K562 (cell line): ENCODE data around the gene SYTL2. TPM values are rescaled to one million over a fixed set of nuclear protein-coding genes. Genes with fewer than 3 reads are reported as not detected.

Experiments
- FOXK2 ChIP-seq, 2 experiments: fragments of 450-650 bp; IDR thresholded peaks in 1 of 2; conservative IDR thresholded peaks in 1 of 2; 2 replicates each; pipeline ENCODE4 v1.6.1; 2016; ENCODE audit warnings: low read depth in 2 of 2, mild to moderate bottlenecking in 1 of 2
- HCFC1 ChIP-seq: IDR thresholded peaks from 2 replicates; pipeline ENCODE4 v1.6.1; 2012; ENCODE audit warnings: low read depth, low read length, improper control_type of control experiment
- HMGN3 ChIP-seq: IDR thresholded peaks from 2 replicates; pipeline ENCODE4 v1.6.1; 2011; ENCODE audit warnings: borderline replicate concordance, low read depth, mild to moderate bottlenecking, mixed read lengths, low read length; ENCODE audit not compliant: insufficient read length; ENCODE audit errors: extremely low read depth
- NFRKB ChIP-seq: fragments of 450-650 bp; IDR thresholded peaks from 2 replicates; pipeline ENCODE4 v1.6.1; 2016; ENCODE audit warnings: low read depth
- POLR2AphosphoS2 ChIP-seq: IDR thresholded peaks from 2 replicates; pipeline ENCODE4 v1.6.1; 2012; ENCODE audit warnings: low read length, improper control_type of control experiment
- POLR2G ChIP-seq: fragments of 200-400 bp; formaldehyde crosslinking; IDR thresholded peaks from 2 replicates; pipeline ENCODE4 v1.6.1; 2017; ENCODE audit warnings: low read depth, mild to moderate bottlenecking, antibody characterized with exemption, low read length, moderate library complexity
- RAD51 ChIP-seq: fragments of 450-650 bp; IDR thresholded peaks from 2 replicates; pipeline ENCODE4 v1.7.1; 2016; ENCODE audit warnings: low read depth, mild to moderate bottlenecking, borderline replicate concordance
- RB1 ChIP-seq: fragments of 450-650 bp; IDR thresholded peaks from 2 replicates; pipeline ENCODE4 v1.6.1; 2017; ENCODE audit warnings: low read depth, mild to moderate bottlenecking
- RFX7 ChIP-seq: fragments of 250-450 bp; sonication (Bioruptor Pico); IDR thresholded peaks from 2 replicates; pipeline ENCODE4 v1.5.1; 2021; ENCODE audit warnings: mild to moderate bottlenecking
- SMAD4 ChIP-seq: fragments of 250-450 bp; sonication (Bioruptor Pico); conservative IDR thresholded peaks from 2 replicates; pipeline ENCODE4 v1.8.0; 2021; ENCODE audit warnings: inconsistent platforms, mild to moderate bottlenecking, moderate library complexity
- ZNF347 ChIP-seq: fragments of 450-650 bp; formaldehyde crosslinking; IDR thresholded peaks from 2 replicates; pipeline ENCODE4 v1.4.0; 2020; ENCODE audit warnings: low read depth, mild to moderate bottlenecking, moderate library complexity
- polyA plus RNA-seq, 8 experiments: library from polyadenylated mRNA; depleted of rRNA in 4 of 8; stranded (reverse) in 5 of 8; unstranded in 3 of 8; fragments of >200 nt; fragmentation: Nextera tagmentation in 2 of 8; fragmentation: Illumina TruSeq in 1 of 8; extraction: Ambion mirVana in 2 of 8; extraction: Trizol in 1 of 8; gene quantifications; 2 replicates each; pipeline versions ENCODE4 v1.2.1 to v1.2.3, GENCODE V29; 2011 to 2014; ENCODE audit warnings: inconsistent platforms in 1 of 8, missing spikeins in 1 of 8
- total RNA-seq, 7 experiments: library from RNA; depleted of rRNA in 6 of 7; stranded (reverse); fragments of >200 nt in 6 of 7; fragmentation: Illumina TruSeq in 2 of 7; extraction: Trizol in 2 of 7; gene quantifications; 2 replicates each; pipeline versions ENCODE4 v1.2.1 to v1.2.3, GENCODE V29; 2011 to 2021; ENCODE audit warnings: low replicate concordance in 1 of 7
- TF ChIP-seq, protein P1 (sequence below): sonication (generic); formaldehyde crosslinking; IDR thresholded peaks from 2 replicates; pipeline ENCODE4 v1.8.1; 2023; ENCODE audit warnings: mild to moderate bottlenecking, missing genetic modification reagents
- TF ChIP-seq, protein P2 (sequence below): fragments of 450-650 bp; IDR thresholded peaks from 2 replicates; pipeline ENCODE4 v1.7.0; 2016; ENCODE audit warnings: borderline replicate concordance
- TF ChIP-seq, protein P3 (sequence below): fragments of 450-650 bp; IDR thresholded peaks from 2 replicates; pipeline ENCODE4 v1.6.1; 2016; ENCODE audit warnings: borderline replicate concordance
- TF ChIP-seq, protein P4 (sequence below): fragments of 250-450 bp; sonication (Bioruptor Pico); IDR thresholded peaks from 2 replicates; pipeline ENCODE4 v1.4.0; 2020

Gene SYTL2
- total and polyA plus RNA-seq, 9 of the 15 experiments (the other 6 are each of a cell fraction or from before 2014, with no cell fraction given) = 0.05 to 0.57 (median 0.35) TPM

DNA sequence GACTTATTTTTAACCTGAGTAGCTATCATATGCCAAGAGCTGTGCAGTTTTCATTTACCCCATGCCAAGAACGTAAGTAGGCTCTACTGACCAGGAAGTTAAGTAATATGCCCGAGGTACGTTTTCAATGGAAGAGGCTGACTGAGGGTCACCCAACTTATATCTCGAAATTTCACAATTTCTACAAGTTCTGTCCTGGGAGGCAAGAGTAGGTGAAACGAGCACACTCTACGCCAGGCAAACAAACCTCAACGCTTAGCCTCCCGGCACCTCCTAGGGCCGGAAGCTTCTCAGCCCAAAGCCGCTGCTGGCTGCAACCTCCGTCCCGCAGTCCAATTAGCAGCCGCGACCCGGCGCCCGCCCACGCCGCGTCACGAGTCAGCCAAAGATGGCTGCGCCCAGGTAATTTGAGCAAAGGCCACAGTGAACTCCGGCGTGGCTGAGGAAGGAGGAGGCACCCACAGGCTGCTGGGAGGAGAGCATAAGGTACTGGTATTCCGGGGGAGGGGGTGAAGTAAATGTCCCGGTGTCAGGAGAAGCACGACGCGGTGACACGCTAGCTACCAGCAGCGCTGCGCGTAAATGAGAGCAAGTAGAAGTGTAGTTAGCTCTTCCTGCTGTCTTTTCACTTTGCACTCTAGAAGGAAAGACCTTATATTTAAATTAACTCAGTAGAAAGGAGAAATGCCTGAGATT, 163.2 kb downstream of the SYTL2 start, which contains the start of gene TMEM126A (continued):
- TF ChIP-seq, protein P1, sequence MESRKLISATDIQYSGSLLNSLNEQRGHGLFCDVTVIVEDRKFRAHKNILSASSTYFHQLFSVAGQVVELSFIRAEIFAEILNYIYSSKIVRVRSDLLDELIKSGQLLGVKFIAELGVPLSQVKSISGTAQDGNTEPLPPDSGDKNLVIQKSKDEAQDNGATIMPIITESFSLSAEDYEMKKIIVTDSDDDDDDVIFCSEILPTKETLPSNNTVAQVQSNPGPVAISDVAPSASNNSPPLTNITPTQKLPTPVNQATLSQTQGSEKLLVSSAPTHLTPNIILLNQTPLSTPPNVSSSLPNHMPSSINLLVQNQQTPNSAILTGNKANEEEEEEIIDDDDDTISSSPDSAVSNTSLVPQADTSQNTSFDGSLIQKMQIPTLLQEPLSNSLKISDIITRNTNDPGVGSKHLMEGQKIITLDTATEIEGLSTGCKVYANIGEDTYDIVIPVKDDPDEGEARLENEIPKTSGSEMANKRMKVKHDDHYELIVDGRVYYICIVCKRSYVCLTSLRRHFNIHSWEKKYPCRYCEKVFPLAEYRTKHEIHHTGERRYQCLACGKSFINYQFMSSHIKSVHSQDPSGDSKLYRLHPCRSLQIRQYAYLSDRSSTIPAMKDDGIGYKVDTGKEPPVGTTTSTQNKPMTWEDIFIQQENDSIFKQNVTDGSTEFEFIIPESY (CRISPR knock-in tag) = 0 out of 2 replicates have a peak, but pooled peaks have one; percentile 13
- TF ChIP-seq FOXK2 (conservative IDR thresholded peaks at IDR 0.05 in 1 of 2, IDR thresholded peaks at IDR 0.05 in 1 of 2; ENCODE audit: low read depth in 2 of 2) (peak; percentile 23 to 57; a peak in 2 of 4 replicates), RFX7 (CRISPR knock-in tag) (no peak), RB1 (peak; percentile 17; the same call in 1 of the 2 replicates), RAD51 (peak; percentile 58; the same call in 1 of the 2 replicates), POLR2AphosphoS2 (peak; percentile 59; the same call in 1 of the 2 replicates), HMGN3 (peak; percentile 96), POLR2G (peak; percentile 97), ZNF347 (CRISPR knock-in tag) (no peak), HCFC1 (peak; percentile 69), SMAD4 (CRISPR knock-in tag) (peak; percentile 84), NFRKB (peak; percentile 80)
- TF ChIP-seq, protein P2, sequence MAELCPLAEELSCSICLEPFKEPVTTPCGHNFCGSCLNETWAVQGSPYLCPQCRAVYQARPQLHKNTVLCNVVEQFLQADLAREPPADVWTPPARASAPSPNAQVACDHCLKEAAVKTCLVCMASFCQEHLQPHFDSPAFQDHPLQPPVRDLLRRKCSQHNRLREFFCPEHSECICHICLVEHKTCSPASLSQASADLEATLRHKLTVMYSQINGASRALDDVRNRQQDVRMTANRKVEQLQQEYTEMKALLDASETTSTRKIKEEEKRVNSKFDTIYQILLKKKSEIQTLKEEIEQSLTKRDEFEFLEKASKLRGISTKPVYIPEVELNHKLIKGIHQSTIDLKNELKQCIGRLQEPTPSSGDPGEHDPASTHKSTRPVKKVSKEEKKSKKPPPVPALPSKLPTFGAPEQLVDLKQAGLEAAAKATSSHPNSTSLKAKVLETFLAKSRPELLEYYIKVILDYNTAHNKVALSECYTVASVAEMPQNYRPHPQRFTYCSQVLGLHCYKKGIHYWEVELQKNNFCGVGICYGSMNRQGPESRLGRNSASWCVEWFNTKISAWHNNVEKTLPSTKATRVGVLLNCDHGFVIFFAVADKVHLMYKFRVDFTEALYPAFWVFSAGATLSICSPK = no peak
- TF ChIP-seq, protein P3, sequence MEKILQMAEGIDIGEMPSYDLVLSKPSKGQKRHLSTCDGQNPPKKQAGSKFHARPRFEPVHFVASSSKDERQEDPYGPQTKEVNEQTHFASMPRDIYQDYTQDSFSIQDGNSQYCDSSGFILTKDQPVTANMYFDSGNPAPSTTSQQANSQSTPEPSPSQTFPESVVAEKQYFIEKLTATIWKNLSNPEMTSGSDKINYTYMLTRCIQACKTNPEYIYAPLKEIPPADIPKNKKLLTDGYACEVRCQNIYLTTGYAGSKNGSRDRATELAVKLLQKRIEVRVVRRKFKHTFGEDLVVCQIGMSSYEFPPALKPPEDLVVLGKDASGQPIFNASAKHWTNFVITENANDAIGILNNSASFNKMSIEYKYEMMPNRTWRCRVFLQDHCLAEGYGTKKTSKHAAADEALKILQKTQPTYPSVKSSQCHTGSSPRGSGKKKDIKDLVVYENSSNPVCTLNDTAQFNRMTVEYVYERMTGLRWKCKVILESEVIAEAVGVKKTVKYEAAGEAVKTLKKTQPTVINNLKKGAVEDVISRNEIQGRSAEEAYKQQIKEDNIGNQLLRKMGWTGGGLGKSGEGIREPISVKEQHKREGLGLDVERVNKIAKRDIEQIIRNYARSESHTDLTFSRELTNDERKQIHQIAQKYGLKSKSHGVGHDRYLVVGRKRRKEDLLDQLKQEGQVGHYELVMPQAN = peak; percentile 90
- TF ChIP-seq, protein P4, sequence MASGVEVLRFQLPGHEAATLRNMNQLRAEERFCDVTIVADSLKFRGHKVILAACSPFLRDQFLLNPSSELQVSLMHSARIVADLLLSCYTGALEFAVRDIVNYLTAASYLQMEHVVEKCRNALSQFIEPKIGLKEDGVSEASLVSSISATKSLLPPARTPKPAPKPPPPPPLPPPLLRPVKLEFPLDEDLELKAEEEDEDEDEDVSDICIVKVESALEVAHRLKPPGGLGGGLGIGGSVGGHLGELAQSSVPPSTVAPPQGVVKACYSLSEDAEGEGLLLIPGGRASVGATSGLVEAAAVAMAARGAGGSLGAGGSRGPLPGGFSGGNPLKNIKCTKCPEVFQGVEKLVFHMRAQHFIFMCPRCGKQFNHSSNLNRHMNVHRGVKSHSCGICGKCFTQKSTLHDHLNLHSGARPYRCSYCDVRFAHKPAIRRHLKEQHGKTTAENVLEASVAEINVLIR (CRISPR knock-in tag) = peak; percentile 80
